CD8-positive, alpha-beta memory T cell (primary cell): ENCODE results near the gene EML2. TPM values are rescaled to one million over a fixed set of nuclear protein-coding genes. Genes with fewer than 3 reads are reported as not detected.
A peak's percentile ranks its signal among the peaks of the same experiment; 100 is the strongest.

Experiments used
- CTCF ChIA-PET: fragments of 350-600 bp; sonication (Branson Sonifier 250); formaldehyde crosslinking; loops from one replicate; lab custom pipeline; 2021; ENCODE audit warnings: antibody characterized with exemption; lab: Charles Lee
- POLR2A ChIA-PET: fragments of 350-600 bp; sonication (Branson Sonifier 250); formaldehyde crosslinking; loops from one replicate; lab custom pipeline; 2021; ENCODE audit warnings: antibody characterized with exemption; lab: Charles Lee
- DNase-seq, 5 donors: peaks; one replicate each; pipeline versions ENCODE4 v3.0.0 to v3.0.0-alpha.2; 2020 to 2022; ENCODE audit warnings: mixed read lengths in 1 of 5
- H3K27ac ChIP-seq: one replicate; pipeline ENCODE4 v1.7.0; 2013; ENCODE audit warnings: low read depth, mild to moderate bottlenecking, low read length, moderate library complexity
- H3K27me3 ChIP-seq: 2 replicates; pipeline ENCODE4 v1.7.0; 2013; ENCODE audit warnings: low read length, mild to moderate bottlenecking; ENCODE audit not compliant: insufficient read depth, poor library complexity, severe bottlenecking
- H3K36me3 ChIP-seq: 2 replicates; pipeline ENCODE4 v1.7.0; 2013; ENCODE audit warnings: mild to moderate bottlenecking, low read length, moderate library complexity; ENCODE audit not compliant: insufficient read depth
- H3K4me1 ChIP-seq: 2 replicates; pipeline ENCODE4 v1.7.0; 2013; ENCODE audit warnings: mild to moderate bottlenecking, low read length, moderate library complexity; ENCODE audit not compliant: insufficient read depth
- H3K4me3 ChIP-seq: 2 replicates; pipeline ENCODE4 v1.7.0; 2013; ENCODE audit warnings: mild to moderate bottlenecking, low read length
- H3K9me3 ChIP-seq: 2 replicates; pipeline ENCODE4 v1.7.0; 2013; ENCODE audit warnings: mild to moderate bottlenecking, low read length
- H3K27ac Mint-ChIP-seq, 8 donors: one replicate each; pipeline ENCODE4 v1.8.0; 2020 to 2021; ENCODE audit warnings: mixed read lengths in 8 of 8, mild to moderate bottlenecking in 6 of 8, inconsistent platforms in 3 of 8, moderate library complexity in 3 of 8
- H3K27me3 Mint-ChIP-seq, 2 donors: one replicate each; pipeline ENCODE4 v1.8.0; 2020 to 2021; ENCODE audit warnings: mixed read lengths in 2 of 2, mild to moderate bottlenecking in 1 of 2, moderate library complexity in 1 of 2
- H3K36me3 Mint-ChIP-seq, 3 donors: one replicate each; pipeline ENCODE4 v1.8.0; 2020 to 2021; ENCODE audit warnings: mixed read lengths in 3 of 3, inconsistent platforms in 1 of 3, mild to moderate bottlenecking in 1 of 3
- H3K4me1 Mint-ChIP-seq, 3 donors: one replicate each; pipeline ENCODE4 v1.8.0; 2020 to 2021; ENCODE audit warnings: mixed read lengths in 3 of 3, inconsistent platforms in 1 of 3, mild to moderate bottlenecking in 1 of 3
- H3K4me3 Mint-ChIP-seq, 7 donors: one replicate each; pipeline ENCODE4 v1.8.0; 2020 to 2021; ENCODE audit warnings: mixed read lengths in 7 of 7, mild to moderate bottlenecking in 6 of 7, moderate library complexity in 4 of 7, inconsistent platforms in 2 of 7
- H3K9me3 Mint-ChIP-seq, 5 donors: one replicate each; pipeline ENCODE4 v1.8.0; 2020 to 2022; ENCODE audit warnings: mixed read lengths in 5 of 5, mild to moderate bottlenecking in 3 of 5, moderate library complexity in 2 of 5, inconsistent platforms in 1 of 5
- polyA plus RNA-seq: library from polyadenylated mRNA; unstranded; fragments of 300-500 nt; fragmentation: Illumina TruSeq; gene quantifications from one replicate; pipeline ENCODE4 v1.2.3, GENCODE V29; 2021
- total RNA-seq, 2 experiments: library from RNA; stranded (reverse); gene quantifications; one replicate each; pipeline ENCODE4 v1.2.3, GENCODE V29; 2021

Gene EML2
- total and polyA plus RNA-seq, 3 experiments from 2014 or later = 18.8 to 128 (median 122) TPM

- H3K9me3 ChIP-seq = no peaks in the 10 kb centered on the region
- H3K4me3 Mint-ChIP-seq = no peak overlapping the region
- peaks cover 75% of the 10 kb centered on the region for H3K27me3 ChIP-seq
- H3K36me3 Mint-ChIP-seq = peaks cover 0 to 1% (median 0%) of the 10 kb centered on the region in 3 donors
- no peak overlapping the region for H3K4me3 ChIP-seq
- H3K4me1 ChIP-seq = peaks cover 15% of the 10 kb centered on the region
- H3K27me3 Mint-ChIP-seq = peaks cover 65 to 79% of the 10 kb centered on the region in 2 donors
- no peak for DNase-seq
- H3K9me3 Mint-ChIP-seq = peaks cover 0 to 2% (median 0%) of the 10 kb centered on the region in 5 donors
- H3K27ac ChIP-seq = no peak overlapping the region
- POLR2A ChIA-PET = interaction anchor here (0.5 kb wide), 1 partner anchor 64 kb away, joined by 3 read pairs; no protein-coding TSS in a partner anchor
- peaks cover 20 to 29% (median 28%) of the 10 kb centered on the region in 3 donors for H3K4me1 Mint-ChIP-seq
- CTCF ChIA-PET = no interaction called here
- no peaks in the 10 kb centered on the region for H3K36me3 ChIP-seq
- H3K27ac Mint-ChIP-seq = no peak overlapping the region
These were observed 39.9 kb downstream of the EML2 start for GRCh38 chr19:45599286-45599685.

GRCh38 chr19:45598267-45599001 is 40.8 kb downstream of the EML2 start:
- H3K27me3 Mint-ChIP-seq = peaks cover 64 to 80% of the 10 kb centered on the region in 2 donors
- H3K4me3 Mint-ChIP-seq = peak overlapping the region in 3 of 7 donors; percentile 7 to 55 (median 38)
- Histone ChIP-seq H3K4me1 (peaks cover 15% of the 10 kb centered on the region), H3K36me3 (no peaks in the 10 kb centered on the region), H3K27ac (no peak overlapping the region), H3K27me3 (peaks cover 74% of the 10 kb centered on the region), H3K4me3 (no peak overlapping the region), H3K9me3 (no peaks in the 10 kb centered on the region)
- ChIA-PET CTCF (interaction anchor here (1.5 kb wide), 1 partner anchor 44 kb away, joined by 4 read pairs; no protein-coding TSS in a partner anchor), POLR2A (no interaction called here)
- no peak for DNase-seq
- peaks cover 0 to 1% (median 0%) of the 10 kb centered on the region in 3 donors for H3K36me3 Mint-ChIP-seq
- H3K27ac Mint-ChIP-seq = peak overlapping the region in 3 of 8 donors; percentile 20 to 44 (median 36)
- peaks cover 20 to 29% (median 28%) of the 10 kb centered on the region in 3 donors for H3K4me1 Mint-ChIP-seq
- peaks cover 0 to 2% (median 0%) of the 10 kb centered on the region in 5 donors for H3K9me3 Mint-ChIP-seq

GRCh38 chr19:45597425-45598111 is 41.6 kb downstream of the EML2 start:
- POLR2A ChIA-PET = no interaction called here
- no peak overlapping the region for H3K4me3 Mint-ChIP-seq
- Histone ChIP-seq H3K27ac (no peak overlapping the region), H3K4me3 (no peak overlapping the region), H3K9me3 (no peaks in the 10 kb centered on the region), H3K4me1 (peaks cover 15% of the 10 kb centered on the region), H3K36me3 (no peaks in the 10 kb centered on the region), H3K27me3 (peaks cover 66% of the 10 kb centered on the region)
- no peak overlapping the region for H3K27ac Mint-ChIP-seq
- peaks cover 0 to 1% (median 0%) of the 10 kb centered on the region in 3 donors for H3K36me3 Mint-ChIP-seq
- no peak for DNase-seq
- H3K4me1 Mint-ChIP-seq = peaks cover 20 to 27% (median 25%) of the 10 kb centered on the region in 3 donors
- CTCF ChIA-PET = interaction anchor here (1.5 kb wide), 1 partner anchor 45 kb away, joined by 4 read pairs; no protein-coding TSS in a partner anchor
- peaks cover 59 to 75% of the 10 kb centered on the region in 2 donors for H3K27me3 Mint-ChIP-seq
- peaks cover 0 to 2% (median 0%) of the 10 kb centered on the region in 5 donors for H3K9me3 Mint-ChIP-seq

GRCh38 chr19:45595814-45596213 is 43.4 kb downstream of the EML2 start:
- CTCF ChIA-PET = interaction anchor here (2.5 kb wide), 1 partner anchor 46 kb away, joined by 9 read pairs; no protein-coding TSS in a partner anchor
- no peak overlapping the region for H3K4me3 Mint-ChIP-seq
- H3K27ac ChIP-seq = no peak overlapping the region
- H3K27ac Mint-ChIP-seq = no peak overlapping the region
- H3K4me1 Mint-ChIP-seq = peaks cover 13 to 18% (median 16%) of the 10 kb centered on the region in 3 donors
- H3K27me3 Mint-ChIP-seq = peaks cover 60 to 75% of the 10 kb centered on the region in 2 donors
- DNase-seq = no peak
- peaks cover 0 to 2% (median 0%) of the 10 kb centered on the region in 5 donors for H3K9me3 Mint-ChIP-seq
- POLR2A ChIA-PET = interaction anchor here (0.7 kb wide), 1 partner anchor 110 kb away, joined by 5 read pairs; no protein-coding TSS in a partner anchor
- H3K4me1 ChIP-seq = peaks cover 15% of the 10 kb centered on the region
- peaks cover 48% of the 10 kb centered on the region for H3K27me3 ChIP-seq
- H3K4me3 ChIP-seq = no peak overlapping the region
- no peaks in the 10 kb centered on the region for H3K9me3 ChIP-seq
- no peaks in the 10 kb centered on the region for H3K36me3 ChIP-seq
- no peaks in the 10 kb centered on the region for H3K36me3 Mint-ChIP-seq

- H3K9me3 Mint-ChIP-seq = peaks cover 0 to 2% (median 0%) of the 10 kb centered on the region in 5 donors
- H3K27ac Mint-ChIP-seq = no peak overlapping the region
- Histone ChIP-seq H3K27me3 (peaks cover 25% of the 10 kb centered on the region), H3K4me3 (no peak overlapping the region), H3K36me3 (no peaks in the 10 kb centered on the region), H3K4me1 (peaks cover 7% of the 10 kb centered on the region), H3K9me3 (no peaks in the 10 kb centered on the region), H3K27ac (no peak overlapping the region)
- no peak overlapping the region for H3K4me3 Mint-ChIP-seq
- ChIA-PET CTCF (interaction anchor here (0.8 kb wide), 1 partner anchor 108 kb away, joined by 3 read pairs; no protein-coding TSS in a partner anchor), POLR2A (no interaction called here)
- H3K27me3 Mint-ChIP-seq = peaks cover 49 to 75% of the 10 kb centered on the region in 2 donors
- peaks cover 6 to 8% (median 7%) of the 10 kb centered on the region in 3 donors for H3K4me1 Mint-ChIP-seq
- no peaks in the 10 kb centered on the region for H3K36me3 Mint-ChIP-seq
- DNase-seq = no peak
These were observed 45.7 kb downstream of the EML2 start for GRCh38 chr19:45593520-45593919.

- no peak for DNase-seq
- Mint-ChIP-seq H3K9me3 (peaks cover 0 to 2% (median 0%) of the 10 kb centered on the region in 5 donors), H3K27ac (no peak overlapping the region), H3K4me3 (no peak overlapping the region), H3K4me1 (no peaks in the 10 kb centered on the region), H3K27me3 (peaks cover 38 to 65% of the 10 kb centered on the region in 2 donors), H3K36me3 (no peaks in the 10 kb centered on the region)
- H3K4me3 ChIP-seq = no peak overlapping the region
- H3K27ac ChIP-seq = no peak overlapping the region
- H3K27me3 ChIP-seq = peaks cover 13% of the 10 kb centered on the region
- H3K4me1 ChIP-seq = no peaks in the 10 kb centered on the region
- H3K36me3 ChIP-seq = no peaks in the 10 kb centered on the region
- no peaks in the 10 kb centered on the region for H3K9me3 ChIP-seq
- CTCF ChIA-PET = no interaction called here
- POLR2A ChIA-PET = no interaction called here
These were observed 46.8 kb downstream of the EML2 start for GRCh38 chr19:45592366-45592765.

- ChIA-PET CTCF (interaction anchor here (1.3 kb wide), 1 partner anchor 101 kb away, joined by 3 read pairs; the partner anchor contains the start of gene QPCTL), POLR2A (no interaction called here)
- H3K27ac Mint-ChIP-seq = no peak overlapping the region
- no peak overlapping the region for H3K4me3 Mint-ChIP-seq
- Histone ChIP-seq H3K4me3 (no peak overlapping the region), H3K27ac (no peak overlapping the region), H3K4me1 (no peaks in the 10 kb centered on the region), H3K27me3 (peaks cover 6% of the 10 kb centered on the region), H3K36me3 (no peaks in the 10 kb centered on the region), H3K9me3 (no peaks in the 10 kb centered on the region)
- no peak for DNase-seq
- peaks cover 0 to 2% (median 0%) of the 10 kb centered on the region in 5 donors for H3K9me3 Mint-ChIP-seq
- H3K4me1 Mint-ChIP-seq = no peaks in the 10 kb centered on the region
- H3K27me3 Mint-ChIP-seq = peaks cover 30 to 57% of the 10 kb centered on the region in 2 donors
- no peaks in the 10 kb centered on the region for H3K36me3 Mint-ChIP-seq
These were observed 47.6 kb downstream of the EML2 start for GRCh38 chr19:45591638-45592005.
